PC-9 (cell line): ENCODE measurements around the gene UFD1. TPM values are rescaled to one million over a fixed set of nuclear protein-coding genes. Genes with fewer than 3 reads are reported as not detected.

Experiments
- BruUV-seq: library from RNA; stranded (reverse); fragments of 400-500 nt; replicated peaks from 2 replicates; lab custom pipeline; 2021; lab: Mats Ljungman, UMichigan
- CTCF ChIA-PET: fragments of 300-600 bp; sonication (Branson Sonifier 250); formaldehyde crosslinking; loops from one replicate; lab custom pipeline; 2022; ENCODE audit warnings: antibody characterized with exemption; lab: Charles Lee
- POLR2A ChIA-PET: fragments of 300-600 bp; sonication (Branson Sonifier 250); formaldehyde crosslinking; loops from one replicate; lab custom pipeline; 2022; ENCODE audit warnings: antibody characterized with exemption; ENCODE audit not compliant: unreplicated experiment; lab: Charles Lee
- DNase-seq, 2 experiments: peaks; one replicate each; pipeline versions ENCODE4 v3.0.0 to v3.0.0-alpha.2; 2015 to 2022; ENCODE audit warnings: mixed read lengths in 1 of 2
- H2AFZ ChIP-seq: fragments of 200-600 bp; sonication (generic); 2 replicates; pipeline ENCODE4 v1.8.1; 2017; ENCODE audit warnings: antibody characterized with exemption
- H3F3A ChIP-seq: fragments of 200-600 bp; sonication (generic); 2 replicates; pipeline ENCODE4 v1.8.1; 2017; ENCODE audit warnings: antibody characterized with exemption, mild to moderate bottlenecking, low read depth; ENCODE audit not compliant: insufficient read depth
- H3K27ac ChIP-seq: fragments of 200-600 bp; sonication (generic); 2 replicates; pipeline ENCODE4 v1.6.1; 2016; ENCODE audit warnings: mixed run types
- H3K27me3 ChIP-seq: fragments of 200-600 bp; sonication (generic); 2 replicates; pipeline ENCODE4 v1.6.1; 2016; ENCODE audit warnings: low read depth, mixed run types; ENCODE audit not compliant: insufficient read depth
- H3K36me3 ChIP-seq: fragments of 200-600 bp; sonication (generic); 2 replicates; pipeline ENCODE4 v1.6.1; 2016; ENCODE audit warnings: low read depth, mixed run types
- H3K4me1 ChIP-seq: fragments of 200-600 bp; sonication (generic); replicated peaks from 2 replicates; pipeline ENCODE4 v1.6.1; 2016; ENCODE audit warnings: mixed run types; ENCODE audit not compliant: insufficient read depth
- H3K4me2 ChIP-seq: fragments of 200-600 bp; sonication (generic); 2 replicates; pipeline ENCODE4 v1.6.1; 2017; ENCODE audit warnings: mixed run types
- H3K4me3 ChIP-seq: fragments of 200-600 bp; sonication (generic); 2 replicates; pipeline ENCODE4 v1.6.1; 2016; ENCODE audit warnings: mixed run types
- H3K79me2 ChIP-seq: fragments of 200-600 bp; sonication (generic); 2 replicates; pipeline ENCODE4 v1.6.1; 2017; ENCODE audit warnings: low read depth, mixed run types
- H3K9me2 ChIP-seq: fragments of 200-600 bp; sonication (generic); 2 replicates; pipeline ENCODE4 v1.8.1; 2017; ENCODE audit warnings: mild to moderate bottlenecking; ENCODE audit not compliant: insufficient read depth
- H3K9me3 ChIP-seq: fragments of 200-600 bp; sonication (generic); 2 replicates; pipeline ENCODE4 v1.8.1; 2016; ENCODE audit warnings: low read depth; ENCODE audit not compliant: insufficient read depth
- H4K20me1 ChIP-seq: fragments of 200-600 bp; sonication (generic); 2 replicates; pipeline ENCODE4 v1.8.1; 2017; ENCODE audit not compliant: insufficient read depth
- EZH2 ChIP-seq: fragments of 200-600 bp; sonication (generic); IDR thresholded peaks from 2 replicates; pipeline ENCODE4 v1.8.0; 2017; ENCODE audit warnings: antibody characterized with exemption, low read depth
- intact Hi-C: fragments of 100-400 bp; cut with micrococcal nuclease; formaldehyde crosslinking; loops from one replicate; pipeline ENCODE4 v1.10.0; 2022; ENCODE audit not compliant: unreplicated experiment
- total RNA-seq: library from RNA; stranded (reverse); gene quantifications from 2 replicates; pipeline ENCODE4 v1.2.3, GENCODE V29; 2021
- TF ChIP-seq, protein P1 (sequence below): fragments of 200-600 bp; sonication (generic); conservative IDR thresholded peaks from 2 replicates; pipeline ENCODE4 v1.6.1; 2017; ENCODE audit warnings: mixed run types, antibody characterized with exemption, mild to moderate bottlenecking, moderate library complexity

UFD1 gene
- total RNA-seq, 1 experiment from 2014 or later, result 66.9 TPM

DNA sequence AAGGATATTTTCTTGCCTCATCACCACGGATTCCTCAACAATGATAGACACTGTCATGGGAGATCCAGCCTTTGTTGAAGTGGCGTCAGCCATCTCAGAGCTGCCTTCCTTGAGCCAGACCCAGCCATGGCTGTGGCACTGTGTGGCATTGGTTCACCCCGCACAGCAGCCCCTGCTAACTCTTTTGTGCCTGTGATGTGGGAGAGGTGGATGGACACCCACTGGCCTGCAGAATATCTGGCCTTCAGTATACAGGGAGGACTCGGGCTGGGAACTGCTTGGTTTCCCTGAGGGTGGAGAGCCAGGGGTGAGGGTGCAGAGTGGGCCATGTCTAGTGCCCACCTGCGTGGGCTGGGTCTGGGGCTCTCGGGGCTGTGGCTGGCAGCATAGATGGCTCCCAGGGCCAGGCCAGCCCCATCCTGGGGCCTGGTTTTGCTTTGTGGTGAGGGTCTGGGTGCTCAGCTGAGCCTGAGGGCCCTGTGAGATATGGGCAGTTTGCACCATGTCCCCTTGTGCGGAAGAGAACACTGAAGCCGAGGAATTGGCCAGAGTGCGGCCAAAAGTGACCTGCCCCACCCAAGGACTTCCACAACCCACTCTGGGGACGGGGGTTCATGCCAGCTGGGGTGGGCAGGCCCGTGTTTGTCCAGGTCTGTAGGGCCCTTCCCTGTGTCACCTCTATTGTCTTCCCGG is 39.1 kb upstream of the UFD1 start:
- intact Hi-C loops, result no loop called here
- CTCF ChIA-PET, result no interaction called here
- Histone ChIP-seq H3F3A (no peaks in the 10 kb centered on the region), H3K79me2 (no peaks in the 10 kb centered on the region), H3K9me3 (no peaks in the 10 kb centered on the region), H3K9me2 (no peaks in the 10 kb centered on the region), H4K20me1 (no peaks in the 10 kb centered on the region), H3K4me2 (no peak overlapping the region), H3K27me3 (no peaks in the 10 kb centered on the region), H3K36me3 (no peaks in the 10 kb centered on the region), H3K27ac (no peak overlapping the region), H2AFZ (no peak overlapping the region), H3K4me1 (no peaks in the 10 kb centered on the region), H3K4me3 (no peak overlapping the region)
- BruUV-seq, result no TSS peak
- TF ChIP-seq EZH2, result no peak
- TF ChIP-seq, protein P1, sequence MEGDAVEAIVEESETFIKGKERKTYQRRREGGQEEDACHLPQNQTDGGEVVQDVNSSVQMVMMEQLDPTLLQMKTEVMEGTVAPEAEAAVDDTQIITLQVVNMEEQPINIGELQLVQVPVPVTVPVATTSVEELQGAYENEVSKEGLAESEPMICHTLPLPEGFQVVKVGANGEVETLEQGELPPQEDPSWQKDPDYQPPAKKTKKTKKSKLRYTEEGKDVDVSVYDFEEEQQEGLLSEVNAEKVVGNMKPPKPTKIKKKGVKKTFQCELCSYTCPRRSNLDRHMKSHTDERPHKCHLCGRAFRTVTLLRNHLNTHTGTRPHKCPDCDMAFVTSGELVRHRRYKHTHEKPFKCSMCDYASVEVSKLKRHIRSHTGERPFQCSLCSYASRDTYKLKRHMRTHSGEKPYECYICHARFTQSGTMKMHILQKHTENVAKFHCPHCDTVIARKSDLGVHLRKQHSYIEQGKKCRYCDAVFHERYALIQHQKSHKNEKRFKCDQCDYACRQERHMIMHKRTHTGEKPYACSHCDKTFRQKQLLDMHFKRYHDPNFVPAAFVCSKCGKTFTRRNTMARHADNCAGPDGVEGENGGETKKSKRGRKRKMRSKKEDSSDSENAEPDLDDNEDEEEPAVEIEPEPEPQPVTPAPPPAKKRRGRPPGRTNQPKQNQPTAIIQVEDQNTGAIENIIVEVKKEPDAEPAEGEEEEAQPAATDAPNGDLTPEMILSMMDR, result no peak
- no peak for DNase-seq
- POLR2A ChIA-PET, result no interaction called here

DNA sequence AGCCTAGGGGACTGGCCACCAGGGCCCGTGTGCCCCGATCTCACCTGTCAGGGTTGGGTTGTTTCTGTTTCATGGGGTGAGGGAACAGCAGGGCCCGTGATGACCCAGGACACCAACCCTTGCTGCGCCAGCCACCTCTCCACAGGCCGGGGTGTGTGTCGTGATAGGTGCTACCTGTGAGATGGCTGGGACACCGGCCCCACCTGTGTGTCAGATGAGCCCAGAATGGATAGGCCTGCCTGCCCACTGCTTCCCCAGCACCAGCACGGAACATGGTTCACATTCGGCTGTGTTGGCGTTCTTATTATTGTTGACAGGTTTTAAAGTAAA is 38.1 kb upstream of the UFD1 start:
- TF ChIP-seq EZH2, result no peak
- TF ChIP-seq, protein P1, result no peak
- POLR2A ChIA-PET, result no interaction called here

DNA sequence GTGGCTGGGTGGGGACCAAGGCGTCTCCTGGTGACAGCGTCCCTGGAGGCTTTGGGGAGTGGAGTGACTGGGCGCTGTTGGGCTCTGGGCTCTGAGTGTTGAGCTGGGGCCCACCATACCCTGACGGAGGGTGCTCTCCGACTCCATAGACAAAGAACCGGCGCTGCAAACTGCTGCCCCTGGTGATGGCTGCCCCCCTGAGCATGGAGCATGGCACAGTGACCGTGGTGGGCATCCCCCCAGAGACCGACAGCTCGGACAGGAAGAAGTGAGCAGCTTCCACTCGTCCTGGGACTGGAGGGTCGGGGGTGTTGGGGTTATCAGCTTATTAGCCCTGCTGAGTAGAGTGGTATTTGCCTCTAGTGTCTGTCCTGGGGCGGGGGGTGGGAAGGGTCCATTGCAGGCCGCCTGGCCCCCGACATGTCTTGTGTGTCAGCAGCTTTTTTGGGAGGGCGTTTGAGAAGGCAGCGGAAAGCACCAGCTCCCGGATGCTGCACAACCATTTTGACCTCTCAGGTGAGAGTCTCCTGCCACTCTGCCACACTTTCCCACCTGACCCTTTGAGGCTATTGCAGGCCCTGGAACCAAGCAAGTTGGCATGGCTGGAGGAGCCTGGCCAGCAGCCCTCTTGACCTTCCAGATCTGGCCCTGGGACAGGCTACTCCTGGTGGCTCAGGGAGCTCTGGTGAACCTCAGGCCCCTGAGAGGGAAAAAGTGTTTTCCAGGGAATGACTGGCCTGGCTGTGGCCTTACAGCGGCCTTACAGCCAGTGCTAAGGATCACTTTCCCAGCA is 37.6 kb upstream of the UFD1 start:
- Histone ChIP-seq H3K4me1 (no peaks in the 10 kb centered on the region), H3K36me3 (no peaks in the 10 kb centered on the region), H3K9me3 (no peaks in the 10 kb centered on the region), H3K4me3 (no peak overlapping the region), H2AFZ (no peak overlapping the region), H3K4me2 (no peak overlapping the region), H3F3A (no peaks in the 10 kb centered on the region), H3K9me2 (no peaks in the 10 kb centered on the region), H3K79me2 (no peaks in the 10 kb centered on the region), H4K20me1 (no peaks in the 10 kb centered on the region), H3K27ac (no peak overlapping the region), H3K27me3 (no peaks in the 10 kb centered on the region)
- no peak for DNase-seq
- intact Hi-C loops, result no loop called here
- POLR2A ChIA-PET, result no interaction called here
- TF ChIP-seq EZH2, result no peak
- TF ChIP-seq, protein P1, result no peak
- BruUV-seq, result no TSS peak
- CTCF ChIA-PET, result no interaction called here

More for the DNA sequence above, 38.1 kb upstream of the UFD1 start:
- intact Hi-C loops, result no loop called here
- no peaks in the 10 kb centered on the region for H3K9me2 ChIP-seq
- H3K27ac ChIP-seq, result no peak overlapping the region
- CTCF ChIA-PET, result no interaction called here
- BruUV-seq, result no TSS peak
- no peak overlapping the region for H3K4me2 ChIP-seq
- no peaks in the 10 kb centered on the region for H3K9me3 ChIP-seq
- H3K79me2 ChIP-seq, result no peaks in the 10 kb centered on the region
- no peak overlapping the region for H2AFZ ChIP-seq
- H3K27me3 ChIP-seq, result no peaks in the 10 kb centered on the region
- H3K36me3 ChIP-seq, result no peaks in the 10 kb centered on the region
- no peak overlapping the region for H3K4me3 ChIP-seq
- no peaks in the 10 kb centered on the region for H3F3A ChIP-seq
- no peak for DNase-seq
- no peaks in the 10 kb centered on the region for H4K20me1 ChIP-seq
- H3K4me1 ChIP-seq, result no peaks in the 10 kb centered on the region
